ENCODE measurements around the gene RASD1.

RASD1 gene

GRCh38 chr17:17492085-17492484 lies 4.1 kb downstream of the RASD1 start:
- Histone ChIP-seq H3K36me3 (replicated peaks; ENCODE audit: insufficient read depth, low read length) (0 out of 2 replicates have a peak, but pooled peaks cover 3% of the 10 kb centered on the region), H3K9ac (ENCODE audit: low read length) (no peak overlapping the region), H4K20me1 (ENCODE audit: insufficient read depth, low read length) (no peaks in the 10 kb centered on the region), H3K79me2 (ENCODE audit: low read length) (no peaks in the 10 kb centered on the region), H3K4me1 (ENCODE audit: low read length) (peaks cover 12% of the 10 kb centered on the region; the same call in 1 of the 2 replicates), H3F3A (ENCODE audit: insufficient read depth, low read length) (peaks cover 14% of the 10 kb centered on the region; the same call in 1 of the 2 replicates), H3K27ac (ENCODE audit: low read length) (no peak overlapping the region), H3K9me2 (replicated peaks; ENCODE audit: insufficient read depth, low read length) (no peaks in the 10 kb centered on the region), H3K4me2 (ENCODE audit: low read depth, low read length) (no peak overlapping the region), H3K4me3 (ENCODE audit: low read length) (no peak overlapping the region), H3K27me3 (replicated peaks; ENCODE audit: insufficient read depth, low read length) (no peaks in the 10 kb centered on the region; the same call in 1 of the 2 replicates), H2AFZ (ENCODE audit: low read length) (no peak overlapping the region), H3K9me3 (replicated peaks; ENCODE audit: insufficient read depth, low read length) (no peaks in the 10 kb centered on the region)
- TF ChIP-seq EZH2 (optimal IDR thresholded peaks at IDR 0.05; ENCODE audit: low read depth, low read length) (no peak), EZH2phosphoT487 (IDR thresholded peaks at IDR 0.05; ENCODE audit: low read length) (no peak)
- TF ChIP-seq, protein P1, sequence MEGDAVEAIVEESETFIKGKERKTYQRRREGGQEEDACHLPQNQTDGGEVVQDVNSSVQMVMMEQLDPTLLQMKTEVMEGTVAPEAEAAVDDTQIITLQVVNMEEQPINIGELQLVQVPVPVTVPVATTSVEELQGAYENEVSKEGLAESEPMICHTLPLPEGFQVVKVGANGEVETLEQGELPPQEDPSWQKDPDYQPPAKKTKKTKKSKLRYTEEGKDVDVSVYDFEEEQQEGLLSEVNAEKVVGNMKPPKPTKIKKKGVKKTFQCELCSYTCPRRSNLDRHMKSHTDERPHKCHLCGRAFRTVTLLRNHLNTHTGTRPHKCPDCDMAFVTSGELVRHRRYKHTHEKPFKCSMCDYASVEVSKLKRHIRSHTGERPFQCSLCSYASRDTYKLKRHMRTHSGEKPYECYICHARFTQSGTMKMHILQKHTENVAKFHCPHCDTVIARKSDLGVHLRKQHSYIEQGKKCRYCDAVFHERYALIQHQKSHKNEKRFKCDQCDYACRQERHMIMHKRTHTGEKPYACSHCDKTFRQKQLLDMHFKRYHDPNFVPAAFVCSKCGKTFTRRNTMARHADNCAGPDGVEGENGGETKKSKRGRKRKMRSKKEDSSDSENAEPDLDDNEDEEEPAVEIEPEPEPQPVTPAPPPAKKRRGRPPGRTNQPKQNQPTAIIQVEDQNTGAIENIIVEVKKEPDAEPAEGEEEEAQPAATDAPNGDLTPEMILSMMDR (IDR thresholded peaks at IDR 0.05; ENCODE audit: low read length): no peak
- DNase-seq: no peak

GRCh38 chr17:17491546-17491988 lies 4.6 kb downstream of the RASD1 start:
- no peak for DNase-seq
- H3K4me3 ChIP-seq (ENCODE audit: low read length): no peak overlapping the region
- TF ChIP-seq EZH2phosphoT487 (IDR thresholded peaks at IDR 0.05; ENCODE audit: low read length) (no peak), EZH2 (optimal IDR thresholded peaks at IDR 0.05; ENCODE audit: low read depth, low read length) (no peak)
- TF ChIP-seq, protein P1 (IDR thresholded peaks at IDR 0.05; ENCODE audit: low read length): no peak
- no peaks in the 10 kb centered on the region for H3K9me2 ChIP-seq (replicated peaks; ENCODE audit: insufficient read depth, low read length)
- H3F3A ChIP-seq (ENCODE audit: insufficient read depth, low read length): peaks cover 14% of the 10 kb centered on the region; the same call in 1 of the 2 replicates
- no peaks in the 10 kb centered on the region for H4K20me1 ChIP-seq (ENCODE audit: insufficient read depth, low read length)
- 0 out of 2 replicates have a peak, but pooled peaks cover 3% of the 10 kb centered on the region for H3K36me3 ChIP-seq (replicated peaks; ENCODE audit: insufficient read depth, low read length)
- peaks cover 12% of the 10 kb centered on the region; the same call in 1 of the 2 replicates for H3K4me1 ChIP-seq (ENCODE audit: low read length)
- H3K9me3 ChIP-seq (replicated peaks; ENCODE audit: insufficient read depth, low read length): no peaks in the 10 kb centered on the region
- H3K79me2 ChIP-seq (ENCODE audit: low read length): no peaks in the 10 kb centered on the region
- no peak overlapping the region for H2AFZ ChIP-seq (ENCODE audit: low read length)
- no peak overlapping the region for H3K4me2 ChIP-seq (ENCODE audit: low read depth, low read length)
- H3K27ac ChIP-seq (ENCODE audit: low read length): no peak overlapping the region
- H3K27me3 ChIP-seq (replicated peaks; ENCODE audit: insufficient read depth, low read length): no peaks in the 10 kb centered on the region; the same call in 1 of the 2 replicates
- no peak overlapping the region for H3K9ac ChIP-seq (ENCODE audit: low read length)

DNA sequence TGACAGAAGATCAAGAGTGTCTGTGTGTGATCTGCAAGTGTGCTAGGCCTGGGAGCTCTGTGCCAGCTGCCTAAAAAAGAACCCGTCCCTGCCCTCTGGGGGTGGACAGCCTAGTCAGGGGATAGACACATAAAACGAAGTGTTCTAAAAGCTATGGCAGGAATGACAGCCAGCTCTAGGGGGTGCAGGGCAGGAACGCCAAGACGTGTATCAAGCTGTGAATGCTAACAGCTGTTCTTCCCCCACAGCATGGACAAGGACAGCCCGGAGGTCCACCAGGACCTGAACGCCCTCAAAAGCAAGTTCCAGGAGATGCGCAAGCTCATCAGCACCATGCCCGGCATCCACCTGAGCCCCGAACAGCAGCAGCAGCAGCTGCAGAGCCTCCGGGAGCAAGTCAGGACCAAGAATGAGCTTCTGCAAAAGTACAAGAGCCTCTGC lies 5.1 kb downstream of the RASD1 start:
- no peaks in the 10 kb centered on the region for H3K9me2 ChIP-seq (replicated peaks; ENCODE audit: insufficient read depth, low read length)
- no peaks in the 10 kb centered on the region; the same call in 1 of the 2 replicates for H3K27me3 ChIP-seq (replicated peaks; ENCODE audit: insufficient read depth, low read length)
- H3K79me2 ChIP-seq (ENCODE audit: low read length): no peaks in the 10 kb centered on the region
- no peak overlapping the region for H3K4me3 ChIP-seq (ENCODE audit: low read length)
- H4K20me1 ChIP-seq (ENCODE audit: insufficient read depth, low read length): no peaks in the 10 kb centered on the region
- peaks cover 12% of the 10 kb centered on the region; the same call in 1 of the 2 replicates for H3K4me1 ChIP-seq (ENCODE audit: low read length)
- no peak overlapping the region for H3K27ac ChIP-seq (ENCODE audit: low read length)
- H3K9ac ChIP-seq (ENCODE audit: low read length): no peak overlapping the region
- no peak for TF ChIP-seq EZH2phosphoT487 (IDR thresholded peaks at IDR 0.05; ENCODE audit: low read length)
- TF ChIP-seq, protein P1 (IDR thresholded peaks at IDR 0.05; ENCODE audit: low read length): no peak
- no peak for TF ChIP-seq EZH2 (optimal IDR thresholded peaks at IDR 0.05; ENCODE audit: low read depth, low read length)
- peaks cover 14% of the 10 kb centered on the region; the same call in 1 of the 2 replicates for H3F3A ChIP-seq (ENCODE audit: insufficient read depth, low read length)
- H2AFZ ChIP-seq (ENCODE audit: low read length): no peak overlapping the region
- no peak overlapping the region for H3K4me2 ChIP-seq (ENCODE audit: low read depth, low read length)
- 0 out of 2 replicates have a peak, but pooled peaks cover 3% of the 10 kb centered on the region for H3K36me3 ChIP-seq (replicated peaks; ENCODE audit: insufficient read depth, low read length)
- no peaks in the 10 kb centered on the region for H3K9me3 ChIP-seq (replicated peaks; ENCODE audit: insufficient read depth, low read length)
- no peak for DNase-seq

Data from MM.1S (cell line).